ENCODE results near the gene TFPI2. TPM values are rescaled to one million over a fixed set of nuclear protein-coding genes. Genes with fewer than 3 reads are reported as not detected.

The TFPI2 gene
- total RNA-seq, 2 donors from 2014 or later, result 1.7 to 10.3 TPM

DNA sequence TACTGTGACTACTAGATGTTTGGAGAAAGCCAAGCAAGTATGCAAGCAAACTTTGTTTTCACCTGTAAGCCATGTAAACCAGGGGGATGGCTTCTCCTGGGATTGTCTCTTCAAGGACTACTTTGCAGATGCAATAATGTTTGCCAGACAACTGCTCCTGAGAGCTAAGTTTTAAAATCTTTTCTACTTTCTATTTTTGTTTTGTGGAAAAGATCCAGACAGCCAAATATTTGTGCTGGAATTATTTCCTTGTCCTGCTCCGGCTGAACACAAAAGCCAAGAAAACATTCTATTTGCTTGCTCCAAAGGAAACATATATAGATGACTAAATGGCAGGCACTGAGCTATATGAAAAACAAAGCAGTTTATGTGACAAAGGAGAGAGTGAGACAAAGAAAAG lies 51.6 kb downstream of the TFPI2 start:
- no peaks in the 10 kb centered on the region for H3K9me3 ChIP-seq
- TF ChIP-seq, protein P1, sequence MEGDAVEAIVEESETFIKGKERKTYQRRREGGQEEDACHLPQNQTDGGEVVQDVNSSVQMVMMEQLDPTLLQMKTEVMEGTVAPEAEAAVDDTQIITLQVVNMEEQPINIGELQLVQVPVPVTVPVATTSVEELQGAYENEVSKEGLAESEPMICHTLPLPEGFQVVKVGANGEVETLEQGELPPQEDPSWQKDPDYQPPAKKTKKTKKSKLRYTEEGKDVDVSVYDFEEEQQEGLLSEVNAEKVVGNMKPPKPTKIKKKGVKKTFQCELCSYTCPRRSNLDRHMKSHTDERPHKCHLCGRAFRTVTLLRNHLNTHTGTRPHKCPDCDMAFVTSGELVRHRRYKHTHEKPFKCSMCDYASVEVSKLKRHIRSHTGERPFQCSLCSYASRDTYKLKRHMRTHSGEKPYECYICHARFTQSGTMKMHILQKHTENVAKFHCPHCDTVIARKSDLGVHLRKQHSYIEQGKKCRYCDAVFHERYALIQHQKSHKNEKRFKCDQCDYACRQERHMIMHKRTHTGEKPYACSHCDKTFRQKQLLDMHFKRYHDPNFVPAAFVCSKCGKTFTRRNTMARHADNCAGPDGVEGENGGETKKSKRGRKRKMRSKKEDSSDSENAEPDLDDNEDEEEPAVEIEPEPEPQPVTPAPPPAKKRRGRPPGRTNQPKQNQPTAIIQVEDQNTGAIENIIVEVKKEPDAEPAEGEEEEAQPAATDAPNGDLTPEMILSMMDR (IDR thresholded peaks at IDR 0.05), result no peak
- no peak for TF ChIP-seq POLR2AphosphoS5 (IDR thresholded peaks at IDR 0.05)
- no peak for TF ChIP-seq POLR2A (IDR thresholded peaks at IDR 0.05)
- no peaks in the 10 kb centered on the region for H3K27me3 ChIP-seq (replicated peaks; ENCODE audit: insufficient read depth)
- WGBS, result 11% methylated on average over 1 of the region's 1 CpG
- no peaks in the 10 kb centered on the region for H3K36me3 ChIP-seq
- no peak for DNase-seq (ENCODE audit: low spot score)
- H3K4me3 ChIP-seq, result no peak overlapping the region
- intact Hi-C loops (cut with DNase I), result no loop called here
- no peaks in the 10 kb centered on the region for H3K4me1 ChIP-seq (replicated peaks)
- no peak overlapping the region for H3K27ac ChIP-seq

DNA sequence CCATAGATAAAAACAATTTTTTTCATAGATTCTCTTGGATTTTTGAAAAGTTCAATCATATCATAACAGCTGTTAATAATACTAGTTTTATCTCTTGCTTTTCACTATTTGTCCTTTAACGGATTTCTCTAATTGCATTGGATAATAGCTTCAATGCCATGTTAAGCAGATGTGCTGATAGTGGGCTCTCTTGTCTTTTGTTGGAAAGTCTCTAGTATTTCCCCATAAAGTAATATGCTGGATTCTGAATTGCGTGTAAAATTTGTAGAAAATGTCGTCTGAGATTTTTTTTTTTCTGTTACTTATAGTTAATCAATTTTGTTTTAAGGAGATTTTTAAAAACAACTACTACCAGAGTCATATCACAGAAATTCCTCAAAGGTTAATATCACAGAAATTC lies 53.3 kb downstream of the TFPI2 start:
- H3K27ac ChIP-seq, result no peak overlapping the region
- H3K4me3 ChIP-seq, result no peak overlapping the region
- H3K36me3 ChIP-seq, result no peaks in the 10 kb centered on the region
- intact Hi-C loops (cut with DNase I), result no loop called here
- H3K9me3 ChIP-seq, result no peaks in the 10 kb centered on the region
- DNase-seq (ENCODE audit: low spot score), result no peak
- H3K4me1 ChIP-seq (replicated peaks), result no peaks in the 10 kb centered on the region
- WGBS, result 79% methylated on average over 3 of the region's 3 CpGs
- no peaks in the 10 kb centered on the region for H3K27me3 ChIP-seq (replicated peaks; ENCODE audit: insufficient read depth)
- TF ChIP-seq POLR2AphosphoS5 (IDR thresholded peaks at IDR 0.05), result no peak
- TF ChIP-seq, protein P1 (IDR thresholded peaks at IDR 0.05), result no peak
- no peak for TF ChIP-seq POLR2A (IDR thresholded peaks at IDR 0.05)

DNA sequence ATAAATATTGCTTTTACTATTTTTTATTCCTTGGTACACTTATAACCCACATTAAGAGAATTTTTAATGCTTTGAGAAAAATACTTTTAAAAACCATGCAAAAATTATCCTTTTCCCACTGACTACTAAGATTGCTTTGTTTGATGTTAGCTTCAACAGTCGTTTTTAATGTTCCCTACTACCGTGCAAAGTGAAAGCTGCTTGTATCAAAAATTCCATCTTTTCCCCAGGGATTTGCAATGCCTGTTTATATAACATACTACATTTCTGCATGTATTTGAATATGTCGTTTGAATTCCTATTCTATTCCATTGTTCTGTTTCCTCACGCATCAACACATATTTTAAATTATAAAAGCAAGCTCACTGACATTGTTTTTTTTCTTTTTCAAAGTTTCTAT lies 54.4 kb downstream of the TFPI2 start:
- intact Hi-C loops (cut with DNase I), result no loop called here
- 34% methylated on average over 4 of the region's 4 CpGs for WGBS
- no peak overlapping the region for H3K27ac ChIP-seq

DNA sequence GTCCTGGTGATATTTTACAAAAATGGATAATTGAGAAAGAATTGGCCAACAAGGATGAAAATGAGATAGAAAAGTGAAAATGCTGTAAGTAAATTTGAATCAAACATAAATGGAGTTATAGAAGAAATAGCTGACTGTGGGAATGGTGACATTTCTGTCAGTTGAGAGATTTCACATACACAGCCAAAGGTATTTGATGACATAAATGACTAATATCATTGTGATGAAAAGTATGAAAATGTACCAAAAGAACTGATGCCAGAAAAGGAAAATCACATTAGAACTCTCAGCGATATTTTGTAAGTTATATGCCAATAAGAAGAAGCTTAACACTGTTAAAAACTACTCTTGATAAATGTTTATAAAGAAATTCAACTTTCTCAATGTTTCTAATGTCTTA lies 54.9 kb downstream of the TFPI2 start:
- H3K4me3 ChIP-seq, result no peak overlapping the region
- H3K9me3 ChIP-seq, result no peaks in the 10 kb centered on the region
- WGBS, result 77% methylated on average over 1 of the region's 1 CpG
- H3K27me3 ChIP-seq (replicated peaks; ENCODE audit: insufficient read depth), result no peaks in the 10 kb centered on the region
- TF ChIP-seq, protein P1 (IDR thresholded peaks at IDR 0.05), result no peak
- TF ChIP-seq POLR2AphosphoS5 (IDR thresholded peaks at IDR 0.05), result no peak
- TF ChIP-seq POLR2A (IDR thresholded peaks at IDR 0.05), result no peak
- H3K36me3 ChIP-seq, result no peaks in the 10 kb centered on the region
- no peak for DNase-seq (ENCODE audit: low spot score)
- H3K27ac ChIP-seq, result no peak overlapping the region
- no peaks in the 10 kb centered on the region for H3K4me1 ChIP-seq (replicated peaks)
- intact Hi-C loops (cut with DNase I), result no loop called here

More for the DNA sequence above, 54.4 kb downstream of the TFPI2 start:
- Histone ChIP-seq H3K36me3 (no peaks in the 10 kb centered on the region), H3K4me3 (no peak overlapping the region), H3K4me1 (replicated peaks) (no peaks in the 10 kb centered on the region), H3K27me3 (replicated peaks; ENCODE audit: insufficient read depth) (no peaks in the 10 kb centered on the region), H3K9me3 (no peaks in the 10 kb centered on the region)
- TF ChIP-seq, protein P1 (IDR thresholded peaks at IDR 0.05), result no peak
- TF ChIP-seq POLR2A (IDR thresholded peaks at IDR 0.05), result no peak
- TF ChIP-seq POLR2AphosphoS5 (IDR thresholded peaks at IDR 0.05), result no peak
- DNase-seq (ENCODE audit: low spot score), result no peak

Small RNAs within 50 kb of the gene (small RNA-seq; reads per million reads assigned to genes)
- 0 reads per million in 2 donors for gene AC002076.2

Other genes with a start within 250 kb of the TFPI2 start
- gene GNGT1, start 15.8 kb upstream of the TFPI2 start, total RNA-seq, result not detected
- 1 to 10 TPM; 6.1 to 8.9 TPM for gene GNG11, start 31.0 kb upstream of the TFPI2 start, total RNA-seq
- gene BET1, start 113.6 kb upstream of the TFPI2 start, total RNA-seq, result 10 to 100 TPM; 18.0 to 25.1 TPM

Measured in prostate gland (tissue), 2 donors.